GM12892 (cell line): ENCODE data around the gene PLPPR4.

ENCODE experiments used
- DNase-seq: peaks from one replicate; pipeline ENCODE4 v3.0.0; 2011; ENCODE audit not compliant: insufficient read length
- FAIRE-seq: peaks from 2 replicates; lab custom pipeline; 2011; peaks lifted over from hg19 to GRCh38; lab: Jason Lieb, UNC
- POLR2A ChIP-seq: IDR thresholded peaks from 2 replicates; pipeline ENCODE4 v1.6.1; 2011; ENCODE audit warnings: low read depth, low read length, control low read depth
- POLR2AphosphoS5 ChIP-seq: IDR thresholded peaks from 2 replicates; pipeline ENCODE4 v1.6.1; 2011; ENCODE audit warnings: low read depth, low read length, control low read depth
- TAF1 ChIP-seq: IDR thresholded peaks from 2 replicates; pipeline ENCODE4 v1.6.1; 2011; ENCODE audit warnings: low read depth, mild to moderate bottlenecking, control low read depth, low read length, borderline replicate concordance

PLPPR4 gene

DNA sequence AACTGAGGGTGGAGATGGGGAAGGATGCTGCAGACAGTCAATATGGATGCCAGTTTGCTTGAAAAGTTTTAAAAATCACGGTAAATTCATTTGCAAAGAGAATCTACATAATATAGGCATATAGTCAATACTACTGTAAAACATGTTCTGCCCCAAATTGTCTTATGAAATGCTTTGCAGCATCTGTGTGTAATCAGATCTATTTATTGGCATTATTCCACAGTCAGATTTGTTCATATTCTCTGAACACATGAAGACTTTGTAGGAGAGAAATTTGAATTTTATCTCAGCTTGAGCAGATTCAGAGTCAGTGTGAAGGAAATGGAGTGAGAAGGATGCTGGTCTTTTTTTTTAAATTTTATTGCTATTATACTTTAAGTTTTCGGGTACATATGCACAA lies 88.5 kb downstream of the PLPPR4 start:
- FAIRE-seq (no peak), DNase-seq (no peak)

GRCh38 chr1:99358770-99359169 lies 94.5 kb downstream of the PLPPR4 start:
- TF ChIP-seq TAF1 (no peak), POLR2A (no peak), POLR2AphosphoS5 (no peak)
- no peak for FAIRE-seq
- DNase-seq: no peak

More for the DNA sequence above, 88.5 kb downstream of the PLPPR4 start:
- TF ChIP-seq TAF1 (no peak), POLR2AphosphoS5 (no peak), POLR2A (no peak)
